B cell (primary cell): ENCODE results near the gene SON. TPM values are rescaled to one million over a fixed set of nuclear protein-coding genes. Genes with fewer than 3 reads are reported as not detected.

Experiments
- ATAC-seq: fragments of 200-7000 bp; cut with Tn5 transposase; one replicate; pipeline ENCODE4 v1.10.0; 2021; ENCODE audit warnings: low read depth, mild to moderate bottlenecking, moderate number of reproducible peaks, moderate library complexity
- CTCF ChIA-PET: fragments of 350-600 bp; sonication (Branson Sonifier 250); formaldehyde crosslinking; loops from one replicate; lab custom pipeline; 2021; ENCODE audit warnings: antibody characterized with exemption, inconsistent platforms; lab: Charles Lee
- POLR2A ChIA-PET: fragments of 350-600 bp; sonication (Branson Sonifier 250); formaldehyde crosslinking; loops from one replicate; lab custom pipeline; 2021; ENCODE audit warnings: antibody characterized with exemption; lab: Charles Lee
- DNase-seq: peaks from one replicate; pipeline ENCODE4 v3.0.0; 2013
- H2AFZ ChIP-seq: 2 replicates; pipeline ENCODE4 v1.6.1; 2012; ENCODE audit warnings: mild to moderate bottlenecking, low read depth, low read length; ENCODE audit not compliant: insufficient read depth, poor library complexity, severe bottlenecking
- H3K27ac ChIP-seq, 2 donors: 1 replicate in 1 of 2; 2 replicates in 1 of 2; pipeline ENCODE4 v1.5.1; 2012 to 2013; ENCODE audit warnings: low read length in 2 of 2, mild to moderate bottlenecking in 2 of 2, moderate library complexity in 1 of 2
- H3K27me3 ChIP-seq, 4 experiments: fragments of 200-600 bp in 1 of 4; sonication (generic) in 1 of 4; replicated peaks in 1 of 4; 1 replicate in 2 of 4; 2 replicates in 2 of 4; pipeline versions ENCODE4 v1.6.1 to v1.7.0; 2013 to 2016; ENCODE audit warnings: low read length in 3 of 4, mild to moderate bottlenecking in 2 of 4, mixed read lengths in 1 of 4, moderate library complexity in 1 of 4; ENCODE audit not compliant: insufficient read depth in 4 of 4, control insufficient read depth in 3 of 4; ENCODE audit errors: control extremely low read depth in 1 of 4
- H3K36me3 ChIP-seq, 2 experiments: replicated peaks in 1 of 2; 1 replicate in 1 of 2; 2 replicates in 1 of 2; pipeline versions ENCODE4 v1.6.1 to v1.7.1; 2013; ENCODE audit warnings: low read length in 1 of 2; ENCODE audit not compliant: insufficient read depth in 2 of 2, control insufficient read depth in 1 of 2; ENCODE audit errors: control extremely low read depth in 1 of 2, extremely low read depth in 1 of 2
- H3K4me1 ChIP-seq, 2 donors: fragments of 200-600 bp in 1 of 2; sonication (generic) in 1 of 2; 1 replicate in 1 of 2; 2 replicates in 1 of 2; pipeline versions ENCODE4 v1.5.1 to v1.6.1; 2013 to 2017; ENCODE audit warnings: low read length in 2 of 2; ENCODE audit not compliant: control insufficient read depth in 2 of 2, insufficient read depth in 2 of 2
- H3K4me2 ChIP-seq: replicated peaks from 2 replicates; pipeline ENCODE3; 2012; ENCODE audit warnings: mild to moderate bottlenecking, low read depth, low read length; ENCODE audit not compliant: poor library complexity, severe bottlenecking
- H3K4me3 ChIP-seq, 5 experiments: fragments of 200-600 bp in 1 of 5; sonication (generic) in 1 of 5; 1 replicate in 3 of 5; 2 replicates in 2 of 5; pipeline versions ENCODE4 v1.5.1 to v1.7.0; 2011 to 2016; ENCODE audit warnings: low read length in 4 of 5, mild to moderate bottlenecking in 4 of 5, low read depth in 2 of 5, control low read depth in 1 of 5, moderate library complexity in 1 of 5; ENCODE audit not compliant: insufficient read depth in 1 of 5; ENCODE audit errors: control extremely low read depth in 1 of 5, extremely low read depth in 1 of 5
- H3K79me2 ChIP-seq: fragments of 200-600 bp; sonication (generic); one replicate; pipeline ENCODE4 v1.6.0; 2016; ENCODE audit warnings: low read length; ENCODE audit not compliant: control insufficient read depth, insufficient read depth
- H3K9ac ChIP-seq: fragments of 200-600 bp; sonication (generic); 2 replicates; pipeline ENCODE4 v1.6.1; 2017; ENCODE audit warnings: mild to moderate bottlenecking, low read length, moderate library complexity
- H3K9me3 ChIP-seq, 3 donors: one replicate each; pipeline versions ENCODE4 v1.6.1 to v1.7.1; 2013; ENCODE audit warnings: low read length in 2 of 3; ENCODE audit not compliant: control insufficient read depth in 2 of 3, insufficient read depth in 1 of 3; ENCODE audit errors: control extremely low read depth in 1 of 3
- H4K20me1 ChIP-seq: 2 replicates; pipeline ENCODE4 v1.6.0; 2012; ENCODE audit warnings: mild to moderate bottlenecking, low read length; ENCODE audit not compliant: insufficient read depth, control insufficient read depth, poor library complexity, severe bottlenecking
- H3K27ac Mint-ChIP-seq: one replicate; pipeline ENCODE4 v1.8.0; 2021; ENCODE audit warnings: mixed read lengths
- H3K27me3 Mint-ChIP-seq: one replicate; pipeline ENCODE4 v1.8.0; 2021; ENCODE audit warnings: mixed read lengths
- H3K4me1 Mint-ChIP-seq: one replicate; pipeline ENCODE4 v1.8.0; 2021; ENCODE audit warnings: mixed read lengths
- H3K4me3 Mint-ChIP-seq: one replicate; pipeline ENCODE4 v1.8.0; 2021; ENCODE audit warnings: mixed read lengths
- H3K9me3 Mint-ChIP-seq: one replicate; pipeline ENCODE4 v1.8.0; 2022; ENCODE audit warnings: mixed read lengths; ENCODE audit not compliant: insufficient read depth
- EZH2 ChIP-seq: IDR thresholded peaks from 2 replicates; pipeline ENCODE4 v1.6.1; 2012; ENCODE audit warnings: borderline replicate concordance, low read depth, mild to moderate bottlenecking, moderate library complexity, low read length; ENCODE audit not compliant: insufficient read depth, poor library complexity, severe bottlenecking
- WGBS: methylation state at CpG from one replicate; pipeline ENCODE4 v1.1.5; 2013; ENCODE audit warnings: missing lambda C conversion rate; ENCODE audit not compliant: insufficient coverage; 5-methylcytosine and 5-hydroxymethylcytosine counted together
- intact Hi-C: fragments of 100-400 bp; cut with micrococcal nuclease; formaldehyde crosslinking; loops from one replicate; pipeline ENCODE4 v1.10.0; 2022
- polyA plus RNA-seq: library from polyadenylated mRNA; depleted of rRNA; stranded (reverse); fragments of >200 nt; gene quantifications from 2 replicates; pipeline ENCODE4 v1.2.3, GENCODE V29; 2012
- total RNA-seq, 2 donors: library from RNA; stranded (reverse); fragments of 120-200 nt in 1 of 2; gene quantifications; 1 replicate in 1 of 2; 2 replicates in 1 of 2; pipeline versions ENCODE4 v1.2.3 to v1.2.4, GENCODE V29; 2013 to 2022
- TF ChIP-seq, protein P1 (sequence below): fragments of 200-600 bp; IDR thresholded peaks from one replicate; pipeline ENCODE4 v1.8.0; 2022; ENCODE audit warnings: antibody characterized with exemption, mild to moderate bottlenecking

SON gene
- total and polyA plus RNA-seq, 2 donors (not counting 1 experiment from before 2014, with no cell fraction given): 92.0 to 463 TPM

DNA sequence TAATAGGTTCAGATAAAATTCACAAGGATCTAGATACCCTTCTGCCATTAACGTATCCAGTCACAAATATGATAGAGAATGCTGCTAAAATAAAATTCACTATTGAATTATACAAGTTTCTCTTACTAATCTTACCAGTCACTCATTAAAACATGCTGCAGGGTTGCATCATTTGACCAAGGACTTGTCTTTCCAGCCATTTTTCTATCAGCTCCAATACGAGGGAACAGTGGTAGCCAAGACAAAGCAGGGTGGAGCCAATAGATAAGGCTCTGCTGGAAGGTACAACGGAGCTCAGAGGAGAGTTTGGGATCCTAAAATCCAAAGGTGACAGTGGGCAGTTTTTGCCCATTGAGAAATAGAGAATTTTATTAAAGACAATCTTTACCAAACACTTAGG, 41.6 kb downstream of the SON start:
- POLR2A ChIA-PET: no interaction called here
- H4K20me1 ChIP-seq: no peaks in the 10 kb centered on the region
- Mint-ChIP-seq H3K9me3 (no peaks in the 10 kb centered on the region), H3K4me1 (peaks cover 13% of the 10 kb centered on the region), H3K27ac (no peak overlapping the region), H3K27me3 (no peaks in the 10 kb centered on the region), H3K4me3 (no peak overlapping the region)
- H3K4me3 ChIP-seq: no peak overlapping the region
- ATAC-seq (no peak), DNase-seq (no peak)
- WGBS: no CpG with 5 or more reads among the region's 3 CpGs
- H3K79me2 ChIP-seq: peaks cover 10% of the 10 kb centered on the region
- H3K27ac ChIP-seq: no peak overlapping the region
- no peak for TF ChIP-seq EZH2
- TF ChIP-seq, protein P1, sequence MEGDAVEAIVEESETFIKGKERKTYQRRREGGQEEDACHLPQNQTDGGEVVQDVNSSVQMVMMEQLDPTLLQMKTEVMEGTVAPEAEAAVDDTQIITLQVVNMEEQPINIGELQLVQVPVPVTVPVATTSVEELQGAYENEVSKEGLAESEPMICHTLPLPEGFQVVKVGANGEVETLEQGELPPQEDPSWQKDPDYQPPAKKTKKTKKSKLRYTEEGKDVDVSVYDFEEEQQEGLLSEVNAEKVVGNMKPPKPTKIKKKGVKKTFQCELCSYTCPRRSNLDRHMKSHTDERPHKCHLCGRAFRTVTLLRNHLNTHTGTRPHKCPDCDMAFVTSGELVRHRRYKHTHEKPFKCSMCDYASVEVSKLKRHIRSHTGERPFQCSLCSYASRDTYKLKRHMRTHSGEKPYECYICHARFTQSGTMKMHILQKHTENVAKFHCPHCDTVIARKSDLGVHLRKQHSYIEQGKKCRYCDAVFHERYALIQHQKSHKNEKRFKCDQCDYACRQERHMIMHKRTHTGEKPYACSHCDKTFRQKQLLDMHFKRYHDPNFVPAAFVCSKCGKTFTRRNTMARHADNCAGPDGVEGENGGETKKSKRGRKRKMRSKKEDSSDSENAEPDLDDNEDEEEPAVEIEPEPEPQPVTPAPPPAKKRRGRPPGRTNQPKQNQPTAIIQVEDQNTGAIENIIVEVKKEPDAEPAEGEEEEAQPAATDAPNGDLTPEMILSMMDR: no peak
- no peak overlapping the region for H3K4me2 ChIP-seq
- intact Hi-C loops: no loop called here
- no peaks in the 10 kb centered on the region for H3K9me3 ChIP-seq
- H2AFZ ChIP-seq: no peak overlapping the region
- no peak overlapping the region for H3K9ac ChIP-seq
- H3K36me3 ChIP-seq: no peaks in the 10 kb centered on the region
- H3K4me1 ChIP-seq: peaks cover 9 to 13% of the 10 kb centered on the region in 2 donors
- CTCF ChIA-PET: interaction anchor here (1.9 kb wide), 1 partner anchor 23 kb away, joined by 4 read pairs; no protein-coding TSS in a partner anchor
- no peaks in the 10 kb centered on the region for H3K27me3 ChIP-seq

DNA sequence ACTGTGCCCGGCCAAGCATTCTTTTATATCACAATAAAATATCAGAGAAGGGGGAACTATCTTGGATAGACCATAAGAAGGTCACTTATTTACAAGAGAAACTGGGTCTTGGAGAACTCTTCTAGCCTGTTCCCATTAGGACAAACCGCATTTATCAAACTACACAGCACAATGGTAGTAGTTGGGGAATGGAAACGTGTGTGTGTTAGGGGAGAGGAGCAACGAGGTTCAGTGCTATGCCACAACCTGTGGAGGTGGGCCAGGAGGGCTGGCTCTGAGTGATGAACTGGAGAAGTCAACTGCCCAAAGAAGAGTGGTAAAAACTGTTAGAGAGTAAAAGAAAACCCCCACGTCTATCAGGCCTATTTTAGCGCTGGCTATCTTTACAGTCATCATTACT, 44.1 kb downstream of the SON start:
- no peak overlapping the region for H3K27ac Mint-ChIP-seq
- peak overlapping the region; percentile 52 for H3K4me3 Mint-ChIP-seq
- H3K4me2 ChIP-seq: no peak overlapping the region
- POLR2A ChIA-PET: no interaction called here
- H3K9me3 Mint-ChIP-seq: no peaks in the 10 kb centered on the region
- no CpG with 5 or more reads among the region's 6 CpGs for WGBS
- no peak overlapping the region for H3K27ac ChIP-seq
- no peaks in the 10 kb centered on the region for H4K20me1 ChIP-seq
- no peaks in the 10 kb centered on the region for H3K9me3 ChIP-seq
- CTCF ChIA-PET: no interaction called here
- H3K4me3 ChIP-seq: no peak overlapping the region
- intact Hi-C loops: loop anchor here (5.0 kb wide), 1 partner anchor 330 kb away; the partner anchor contains the start of gene ATP5PO
- H3K27me3 Mint-ChIP-seq: no peaks in the 10 kb centered on the region
- no peak for ATAC-seq
- TF ChIP-seq, protein P1: no peak
- TF ChIP-seq EZH2: no peak
- H3K79me2 ChIP-seq: peaks cover 10% of the 10 kb centered on the region
- DNase-seq: no peak
- peaks cover 9 to 13% of the 10 kb centered on the region in 2 donors for H3K4me1 ChIP-seq
- no peak overlapping the region for H3K9ac ChIP-seq
- H3K27me3 ChIP-seq: no peaks in the 10 kb centered on the region
- no peak overlapping the region for H2AFZ ChIP-seq
- peaks cover 14% of the 10 kb centered on the region for H3K4me1 Mint-ChIP-seq
- peaks cover 0 to 1% of the 10 kb centered on the region in 2 experiments for H3K36me3 ChIP-seq
